ENCODE data around the gene ZSCAN21.

ZSCAN21 gene

GRCh38 chr7:100071018-100071723 is 21.6 kb downstream of the ZSCAN21 start:
- Histone ChIP-seq H3K27me3 (ENCODE audit: control insufficient read depth in 5 of 5, insufficient read depth in 4 of 5, low read length in 5 of 5) (no peaks in the 10 kb centered on the region), H3K27ac (ENCODE audit: low read depth, low read length) (no peak overlapping the region), H3K36me3 (ENCODE audit: control insufficient read depth in 5 of 5, insufficient read depth in 5 of 5, low read length in 5 of 5) (peaks cover 28 to 78% (median 71%) of the 10 kb centered on the region in 5 donors), H3K4me1 (ENCODE audit: control insufficient read depth in 5 of 5, insufficient read depth in 5 of 5, low read length in 5 of 5) (peaks cover 0 to 4% (median under 1%) of the 10 kb centered on the region in 5 donors), H3K9ac (ENCODE audit: low read length in 5 of 5) (no peak overlapping the region), H3K4me3 (ENCODE audit: low read depth in 1 of 5, low read length in 5 of 5) (peak overlapping the region in 4 of 5 donors; percentile 3 to 53 (median 38)), H3K9me3 (ENCODE audit: control insufficient read depth in 5 of 5, low read length in 5 of 5) (peaks cover 23 to 31% (median 30%) of the 10 kb centered on the region in 5 donors)

- peaks cover 23 to 31% (median 30%) of the 10 kb centered on the region in 5 donors for H3K9me3 ChIP-seq (ENCODE audit: control insufficient read depth in 5 of 5, low read length in 5 of 5)
- peaks cover 0 to 4% (median 0%) of the 10 kb centered on the region in 5 donors for H3K4me1 ChIP-seq (ENCODE audit: control insufficient read depth in 5 of 5, insufficient read depth in 5 of 5, low read length in 5 of 5)
- H3K36me3 ChIP-seq (ENCODE audit: control insufficient read depth in 5 of 5, insufficient read depth in 5 of 5, low read length in 5 of 5), result peaks cover 30 to 90% (median 80%) of the 10 kb centered on the region in 5 donors
- H3K4me3 ChIP-seq (ENCODE audit: low read depth in 1 of 5, low read length in 5 of 5), result peak overlapping the region in 3 of 5 donors; percentile 24 to 36 (median 29)
- H3K27me3 ChIP-seq (ENCODE audit: control insufficient read depth in 5 of 5, insufficient read depth in 4 of 5, low read length in 5 of 5), result no peaks in the 10 kb centered on the region
- H3K27ac ChIP-seq (ENCODE audit: low read depth, low read length), result no peak overlapping the region
- no peak overlapping the region for H3K9ac ChIP-seq (ENCODE audit: low read length in 5 of 5)
Measured at GRCh38 chr7:100072462-100072861, 22.9 kb downstream of the ZSCAN21 start.

GRCh38 chr7:100074841-100075240 is 25.3 kb downstream of the ZSCAN21 start:
- H3K4me1 ChIP-seq (ENCODE audit: control insufficient read depth in 5 of 5, insufficient read depth in 5 of 5, low read length in 5 of 5), result peaks cover 4 to 13% (median 7%) of the 10 kb centered on the region in 5 donors
- no peak overlapping the region for H3K9ac ChIP-seq (ENCODE audit: low read length in 5 of 5)
- H3K9me3 ChIP-seq (ENCODE audit: control insufficient read depth in 5 of 5, low read length in 5 of 5), result peaks cover 23 to 31% (median 30%) of the 10 kb centered on the region in 5 donors
- no peak overlapping the region for H3K27ac ChIP-seq (ENCODE audit: low read depth, low read length)
- no peak overlapping the region for H3K4me3 ChIP-seq (ENCODE audit: low read depth in 1 of 5, low read length in 5 of 5)
- H3K36me3 ChIP-seq (ENCODE audit: control insufficient read depth in 5 of 5, insufficient read depth in 5 of 5, low read length in 5 of 5), result peaks cover 30 to 87% (median 84%) of the 10 kb centered on the region in 5 donors
- H3K27me3 ChIP-seq (ENCODE audit: control insufficient read depth in 5 of 5, insufficient read depth in 4 of 5, low read length in 5 of 5), result no peaks in the 10 kb centered on the region

GRCh38 chr7:100075418-100075817 is 25.8 kb downstream of the ZSCAN21 start:
- no peaks in the 10 kb centered on the region for H3K27me3 ChIP-seq (ENCODE audit: control insufficient read depth in 5 of 5, insufficient read depth in 4 of 5, low read length in 5 of 5)
- peaks cover 30 to 81% (median 78%) of the 10 kb centered on the region in 5 donors for H3K36me3 ChIP-seq (ENCODE audit: control insufficient read depth in 5 of 5, insufficient read depth in 5 of 5, low read length in 5 of 5)
- H3K9ac ChIP-seq (ENCODE audit: low read length in 5 of 5), result no peak overlapping the region
- H3K27ac ChIP-seq (ENCODE audit: low read depth, low read length), result no peak overlapping the region
- peaks cover 22 to 27% (median 26%) of the 10 kb centered on the region in 5 donors for H3K9me3 ChIP-seq (ENCODE audit: control insufficient read depth in 5 of 5, low read length in 5 of 5)
- no peak overlapping the region for H3K4me3 ChIP-seq (ENCODE audit: low read depth in 1 of 5, low read length in 5 of 5)
- peaks cover 7 to 18% (median 12%) of the 10 kb centered on the region in 5 donors for H3K4me1 ChIP-seq (ENCODE audit: control insufficient read depth in 5 of 5, insufficient read depth in 5 of 5, low read length in 5 of 5)

GRCh38 chr7:100077205-100077604 is 27.6 kb downstream of the ZSCAN21 start:
- Histone ChIP-seq H3K27ac (ENCODE audit: low read depth, low read length) (no peak overlapping the region), H3K9ac (ENCODE audit: low read length in 5 of 5) (no peak overlapping the region), H3K4me3 (ENCODE audit: low read depth in 1 of 5, low read length in 5 of 5) (no peak overlapping the region), H3K36me3 (ENCODE audit: control insufficient read depth in 5 of 5, insufficient read depth in 5 of 5, low read length in 5 of 5) (peaks cover 13 to 63% (median 60%) of the 10 kb centered on the region in 5 donors), H3K9me3 (ENCODE audit: control insufficient read depth in 5 of 5, low read length in 5 of 5) (peaks cover 5 to 9% (median 8%) of the 10 kb centered on the region in 5 donors), H3K27me3 (ENCODE audit: control insufficient read depth in 5 of 5, insufficient read depth in 4 of 5, low read length in 5 of 5) (no peaks in the 10 kb centered on the region), H3K4me1 (ENCODE audit: control insufficient read depth in 5 of 5, insufficient read depth in 5 of 5, low read length in 5 of 5) (peaks cover 2 to 29% (median 23%) of the 10 kb centered on the region in 5 donors)

- peak overlapping the region in 3 of 5 donors; percentile 16 to 56 (median 41) for H3K9ac ChIP-seq (ENCODE audit: low read length in 5 of 5)
- H3K27ac ChIP-seq (ENCODE audit: low read depth, low read length), result no peak overlapping the region
- no peaks in the 10 kb centered on the region for H3K27me3 ChIP-seq (ENCODE audit: control insufficient read depth in 5 of 5, insufficient read depth in 4 of 5, low read length in 5 of 5)
- no peak overlapping the region for H3K4me3 ChIP-seq (ENCODE audit: low read depth in 1 of 5, low read length in 5 of 5)
- no peaks in the 10 kb centered on the region for H3K9me3 ChIP-seq (ENCODE audit: control insufficient read depth in 5 of 5, low read length in 5 of 5)
- peaks cover 7 to 44% (median 42%) of the 10 kb centered on the region in 5 donors for H3K36me3 ChIP-seq (ENCODE audit: control insufficient read depth in 5 of 5, insufficient read depth in 5 of 5, low read length in 5 of 5)
- peaks cover 7 to 37% (median 30%) of the 10 kb centered on the region in 5 donors for H3K4me1 ChIP-seq (ENCODE audit: control insufficient read depth in 5 of 5, insufficient read depth in 5 of 5, low read length in 5 of 5)
Measured at GRCh38 chr7:100079024-100079560, 29.5 kb downstream of the ZSCAN21 start.

- Histone ChIP-seq H3K9me3 (ENCODE audit: control insufficient read depth in 5 of 5, low read length in 5 of 5) (no peaks in the 10 kb centered on the region), H3K27ac (ENCODE audit: low read depth, low read length) (peak overlapping the region; percentile 60), H3K4me3 (ENCODE audit: low read depth in 1 of 5, low read length in 5 of 5) (peak overlapping the region; percentile 92 to 98 (median 96)), H3K36me3 (ENCODE audit: control insufficient read depth in 5 of 5, insufficient read depth in 5 of 5, low read length in 5 of 5) (peaks cover 2 to 25% (median 22%) of the 10 kb centered on the region in 5 donors), H3K4me1 (ENCODE audit: control insufficient read depth in 5 of 5, insufficient read depth in 5 of 5, low read length in 5 of 5) (peaks cover 7 to 37% (median 30%) of the 10 kb centered on the region in 5 donors), H3K27me3 (ENCODE audit: control insufficient read depth in 5 of 5, insufficient read depth in 4 of 5, low read length in 5 of 5) (no peaks in the 10 kb centered on the region), H3K9ac (ENCODE audit: low read length in 5 of 5) (peak overlapping the region; percentile 77 to 99 (median 98))
Measured at GRCh38 chr7:100080907-100081534, 31.4 kb downstream of the ZSCAN21 start.

- Histone ChIP-seq H3K9ac (ENCODE audit: low read length in 5 of 5) (peak within 1 kb of the TSS; percentile 77 to 99 (median 98)), H3K27ac (ENCODE audit: low read depth, low read length) (peak within 1 kb of the TSS; percentile 60), H3K4me1 (ENCODE audit: control insufficient read depth in 5 of 5, insufficient read depth in 5 of 5, low read length in 5 of 5) (peaks cover 7 to 37% (median 30%) of the 10 kb centered on the region in 5 donors), H3K36me3 (ENCODE audit: control insufficient read depth in 5 of 5, insufficient read depth in 5 of 5, low read length in 5 of 5) (peaks cover 2 to 19% (median 19%) of the 10 kb centered on the region in 5 donors), H3K27me3 (ENCODE audit: control insufficient read depth in 5 of 5, insufficient read depth in 4 of 5, low read length in 5 of 5) (no peaks in the 10 kb centered on the region), H3K9me3 (ENCODE audit: control insufficient read depth in 5 of 5, low read length in 5 of 5) (no peaks in the 10 kb centered on the region), H3K4me3 (ENCODE audit: low read depth in 1 of 5, low read length in 5 of 5) (peak within 1 kb of the TSS; percentile 92 to 98 (median 96))
Measured at GRCh38 chr7:100081535-100082102, 32.0 kb downstream of the ZSCAN21 start, which contains the start of gene ZNF3. Gene ZNF3, minus strand, starts transcription at chr7:100081723. Its CDS starts 4,366 bp downstream, at chr7:100077357.

- Histone ChIP-seq H3K9ac (ENCODE audit: low read length in 5 of 5) (no peak overlapping the region), H3K4me3 (ENCODE audit: low read depth in 1 of 5, low read length in 5 of 5) (peak overlapping the region in 2 of 5 donors; percentile 24 to 62)
Measured at GRCh38 chr7:100082978-100083377, 33.4 kb downstream of the ZSCAN21 start.

More at GRCh38 chr7:100082978-100083377, 33.4 kb downstream of the ZSCAN21 start:
- Histone ChIP-seq H3K27me3 (ENCODE audit: control insufficient read depth in 5 of 5, insufficient read depth in 4 of 5, low read length in 5 of 5) (no peaks in the 10 kb centered on the region), H3K4me1 (ENCODE audit: control insufficient read depth in 5 of 5, insufficient read depth in 5 of 5, low read length in 5 of 5) (peaks cover 7 to 38% (median 32%) of the 10 kb centered on the region in 5 donors), H3K36me3 (ENCODE audit: control insufficient read depth in 5 of 5, insufficient read depth in 5 of 5, low read length in 5 of 5) (peaks cover 0 to 12% (median 11%) of the 10 kb centered on the region in 5 donors), H3K27ac (ENCODE audit: low read depth, low read length) (no peak overlapping the region), H3K9me3 (ENCODE audit: control insufficient read depth in 5 of 5, low read length in 5 of 5) (no peaks in the 10 kb centered on the region)

Measured in subcutaneous abdominal adipose tissue (tissue), 5 donors.